ENCODE measurements around the gene CDH22.

DNA sequence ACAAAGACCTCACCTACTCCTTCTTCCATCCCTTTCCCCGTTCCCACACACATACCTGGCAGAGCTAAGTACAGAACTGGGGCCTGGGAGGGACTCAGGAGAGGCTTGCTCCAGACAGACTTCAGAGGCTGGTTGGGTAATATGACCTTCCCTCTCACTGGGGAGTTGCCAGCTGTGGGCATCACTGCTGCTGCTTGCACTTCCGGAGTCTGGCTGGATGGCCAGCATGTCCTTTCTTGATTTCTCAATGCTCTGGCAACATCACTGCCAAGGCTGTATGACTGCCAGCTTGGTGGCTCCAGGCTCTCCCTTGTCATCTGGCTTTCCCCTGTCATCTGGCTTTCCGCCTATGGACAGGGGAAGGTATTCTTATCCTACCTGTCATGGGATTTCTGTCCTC, 47.8 kb downstream of the CDH22 start:
- no peak for TF ChIP-seq EZH2phosphoT487 (IDR thresholded peaks at IDR 0.05; ENCODE audit: unreplicated experiment)
- TF ChIP-seq, protein P1, sequence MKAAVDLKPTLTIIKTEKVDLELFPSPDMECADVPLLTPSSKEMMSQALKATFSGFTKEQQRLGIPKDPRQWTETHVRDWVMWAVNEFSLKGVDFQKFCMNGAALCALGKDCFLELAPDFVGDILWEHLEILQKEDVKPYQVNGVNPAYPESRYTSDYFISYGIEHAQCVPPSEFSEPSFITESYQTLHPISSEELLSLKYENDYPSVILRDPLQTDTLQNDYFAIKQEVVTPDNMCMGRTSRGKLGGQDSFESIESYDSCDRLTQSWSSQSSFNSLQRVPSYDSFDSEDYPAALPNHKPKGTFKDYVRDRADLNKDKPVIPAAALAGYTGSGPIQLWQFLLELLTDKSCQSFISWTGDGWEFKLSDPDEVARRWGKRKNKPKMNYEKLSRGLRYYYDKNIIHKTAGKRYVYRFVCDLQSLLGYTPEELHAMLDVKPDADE (IDR thresholded peaks at IDR 0.05) = no peak
- TF ChIP-seq CREB1 (CRISPR knock-in tag; IDR thresholded peaks at IDR 0.05; ENCODE audit: low read depth) = no peak
- TF ChIP-seq, protein P2, sequence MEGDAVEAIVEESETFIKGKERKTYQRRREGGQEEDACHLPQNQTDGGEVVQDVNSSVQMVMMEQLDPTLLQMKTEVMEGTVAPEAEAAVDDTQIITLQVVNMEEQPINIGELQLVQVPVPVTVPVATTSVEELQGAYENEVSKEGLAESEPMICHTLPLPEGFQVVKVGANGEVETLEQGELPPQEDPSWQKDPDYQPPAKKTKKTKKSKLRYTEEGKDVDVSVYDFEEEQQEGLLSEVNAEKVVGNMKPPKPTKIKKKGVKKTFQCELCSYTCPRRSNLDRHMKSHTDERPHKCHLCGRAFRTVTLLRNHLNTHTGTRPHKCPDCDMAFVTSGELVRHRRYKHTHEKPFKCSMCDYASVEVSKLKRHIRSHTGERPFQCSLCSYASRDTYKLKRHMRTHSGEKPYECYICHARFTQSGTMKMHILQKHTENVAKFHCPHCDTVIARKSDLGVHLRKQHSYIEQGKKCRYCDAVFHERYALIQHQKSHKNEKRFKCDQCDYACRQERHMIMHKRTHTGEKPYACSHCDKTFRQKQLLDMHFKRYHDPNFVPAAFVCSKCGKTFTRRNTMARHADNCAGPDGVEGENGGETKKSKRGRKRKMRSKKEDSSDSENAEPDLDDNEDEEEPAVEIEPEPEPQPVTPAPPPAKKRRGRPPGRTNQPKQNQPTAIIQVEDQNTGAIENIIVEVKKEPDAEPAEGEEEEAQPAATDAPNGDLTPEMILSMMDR (conservative IDR thresholded peaks at IDR 0.05; ENCODE audit: low read depth in 2 of 2) = no peak
- TF ChIP-seq, protein P3, sequence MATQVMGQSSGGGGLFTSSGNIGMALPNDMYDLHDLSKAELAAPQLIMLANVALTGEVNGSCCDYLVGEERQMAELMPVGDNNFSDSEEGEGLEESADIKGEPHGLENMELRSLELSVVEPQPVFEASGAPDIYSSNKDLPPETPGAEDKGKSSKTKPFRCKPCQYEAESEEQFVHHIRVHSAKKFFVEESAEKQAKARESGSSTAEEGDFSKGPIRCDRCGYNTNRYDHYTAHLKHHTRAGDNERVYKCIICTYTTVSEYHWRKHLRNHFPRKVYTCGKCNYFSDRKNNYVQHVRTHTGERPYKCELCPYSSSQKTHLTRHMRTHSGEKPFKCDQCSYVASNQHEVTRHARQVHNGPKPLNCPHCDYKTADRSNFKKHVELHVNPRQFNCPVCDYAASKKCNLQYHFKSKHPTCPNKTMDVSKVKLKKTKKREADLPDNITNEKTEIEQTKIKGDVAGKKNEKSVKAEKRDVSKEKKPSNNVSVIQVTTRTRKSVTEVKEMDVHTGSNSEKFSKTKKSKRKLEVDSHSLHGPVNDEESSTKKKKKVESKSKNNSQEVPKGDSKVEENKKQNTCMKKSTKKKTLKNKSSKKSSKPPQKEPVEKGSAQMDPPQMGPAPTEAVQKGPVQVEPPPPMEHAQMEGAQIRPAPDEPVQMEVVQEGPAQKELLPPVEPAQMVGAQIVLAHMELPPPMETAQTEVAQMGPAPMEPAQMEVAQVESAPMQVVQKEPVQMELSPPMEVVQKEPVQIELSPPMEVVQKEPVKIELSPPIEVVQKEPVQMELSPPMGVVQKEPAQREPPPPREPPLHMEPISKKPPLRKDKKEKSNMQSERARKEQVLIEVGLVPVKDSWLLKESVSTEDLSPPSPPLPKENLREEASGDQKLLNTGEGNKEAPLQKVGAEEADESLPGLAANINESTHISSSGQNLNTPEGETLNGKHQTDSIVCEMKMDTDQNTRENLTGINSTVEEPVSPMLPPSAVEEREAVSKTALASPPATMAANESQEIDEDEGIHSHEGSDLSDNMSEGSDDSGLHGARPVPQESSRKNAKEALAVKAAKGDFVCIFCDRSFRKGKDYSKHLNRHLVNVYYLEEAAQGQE (IDR thresholded peaks at IDR 0.05; ENCODE audit: unreplicated experiment) = no peak
- TF ChIP-seq POLR2AphosphoS5 (IDR thresholded peaks at IDR 0.05; ENCODE audit: low read depth) = no peak
- TF ChIP-seq ZNF114 (CRISPR knock-in tag; IDR thresholded peaks at IDR 0.05) = no peak
- no peak for TF ChIP-seq EZH2 (IDR thresholded peaks at IDR 0.05; ENCODE audit: low read depth, unreplicated experiment)
- no peak for TF ChIP-seq STAT1 (IDR thresholded peaks at IDR 0.05; ENCODE audit: unreplicated experiment)
- no peak for TF ChIP-seq JUNB (IDR thresholded peaks at IDR 0.05; ENCODE audit: unreplicated experiment)

All from GM23338 (cell line).